ENCODE data around the gene COL15A1. TPM values are rescaled to one million over a fixed set of nuclear protein-coding genes. Genes with fewer than 3 reads are reported as not detected.

COL15A1 gene
- total RNA-seq, 1 experiment from 2014 or later, result 0.10 TPM

GRCh38 chr9:99056886-99057664, 113.4 kb downstream of the COL15A1 start:
- intact Hi-C loops (cut with micrococcal nuclease; ENCODE audit: unreplicated experiment) (no loop called here), in situ Hi-C loops (cut with HindIII; ENCODE audit: low pct_unique_long_range_greater_than_20kb, low sequenced_read_pairs) (no loop called here)
- Histone ChIP-seq H3K4me3 (ENCODE audit: low read depth in 2 of 2, low read length in 2 of 2) (no peak overlapping the region), H3K27ac (ENCODE audit: low read length) (no peak overlapping the region), H3K36me3 (ENCODE audit: control insufficient read depth, insufficient read depth, low read length) (no peaks in the 10 kb centered on the region), H3K4me1 (ENCODE audit: control insufficient read depth, insufficient read depth, low read length) (no peaks in the 10 kb centered on the region), H3K9me3 (ENCODE audit: control insufficient read depth, insufficient read depth, low read depth, low read length) (no peaks in the 10 kb centered on the region), H3K27me3 (ENCODE audit: control insufficient read depth, insufficient read depth, low read length) (no peaks in the 10 kb centered on the region)
- ChIA-PET CTCF (no interaction called here), POLR2A (no interaction called here)
- ATAC-seq (no peak), DNase-seq (ENCODE audit: low read depth, low spot score) (no peak)
- no TSS peak for BruUV-seq (replicated peaks)
- TF ChIP-seq TCF7L2 (IDR thresholded peaks at IDR 0.05; ENCODE audit: low read depth, low read length) (no peak), CTCF (IDR thresholded peaks at IDR 0.05) (no peak), REST (IDR thresholded peaks at IDR 0.05; ENCODE audit: insufficient read depth in 1 of 2, low read depth in 2 of 2, low read length in 1 of 2) (no peak), POLR2AphosphoS5 (IDR thresholded peaks at IDR 0.05; ENCODE audit: low read depth, low read length) (no peak)

- intact Hi-C loops (cut with micrococcal nuclease; ENCODE audit: unreplicated experiment), result no loop called here
- no peak for DNase-seq (ENCODE audit: low read depth, low spot score)
Observed at GRCh38 chr9:99057665-99058625, 114.2 kb downstream of the COL15A1 start.

More at GRCh38 chr9:99057665-99058625, 114.2 kb downstream of the COL15A1 start:
- TF ChIP-seq POLR2AphosphoS5 (IDR thresholded peaks at IDR 0.05; ENCODE audit: low read depth, low read length) (no peak), REST (IDR thresholded peaks at IDR 0.05; ENCODE audit: insufficient read depth in 1 of 2, low read depth in 2 of 2, low read length in 1 of 2) (no peak), CTCF (IDR thresholded peaks at IDR 0.05) (no peak), SIN3A (IDR thresholded peaks at IDR 0.05; ENCODE audit: borderline replicate concordance, insufficient read depth, low read depth, low read length) (no peak)
- BruUV-seq (replicated peaks), result no TSS peak
- ChIA-PET POLR2A (no interaction called here), CTCF (no interaction called here)
- Histone ChIP-seq H3K27ac (ENCODE audit: low read length) (no peak overlapping the region), H3K36me3 (ENCODE audit: control insufficient read depth, insufficient read depth, low read length) (no peaks in the 10 kb centered on the region), H3K27me3 (ENCODE audit: control insufficient read depth, insufficient read depth, low read length) (no peaks in the 10 kb centered on the region), H3K9me3 (ENCODE audit: control insufficient read depth, insufficient read depth, low read depth, low read length) (no peaks in the 10 kb centered on the region), H3K4me3 (ENCODE audit: low read depth in 2 of 2, low read length in 2 of 2) (no peak overlapping the region), H3K4me1 (ENCODE audit: control insufficient read depth, insufficient read depth, low read length) (no peaks in the 10 kb centered on the region)
- in situ Hi-C loops (cut with HindIII; ENCODE audit: low pct_unique_long_range_greater_than_20kb, low sequenced_read_pairs), result no loop called here
- ATAC-seq, result no peak

Measured in Panc1 (cell line).